ENCODE results near the gene PCDHGB5.

- TF ChIP-seq, protein P1, sequence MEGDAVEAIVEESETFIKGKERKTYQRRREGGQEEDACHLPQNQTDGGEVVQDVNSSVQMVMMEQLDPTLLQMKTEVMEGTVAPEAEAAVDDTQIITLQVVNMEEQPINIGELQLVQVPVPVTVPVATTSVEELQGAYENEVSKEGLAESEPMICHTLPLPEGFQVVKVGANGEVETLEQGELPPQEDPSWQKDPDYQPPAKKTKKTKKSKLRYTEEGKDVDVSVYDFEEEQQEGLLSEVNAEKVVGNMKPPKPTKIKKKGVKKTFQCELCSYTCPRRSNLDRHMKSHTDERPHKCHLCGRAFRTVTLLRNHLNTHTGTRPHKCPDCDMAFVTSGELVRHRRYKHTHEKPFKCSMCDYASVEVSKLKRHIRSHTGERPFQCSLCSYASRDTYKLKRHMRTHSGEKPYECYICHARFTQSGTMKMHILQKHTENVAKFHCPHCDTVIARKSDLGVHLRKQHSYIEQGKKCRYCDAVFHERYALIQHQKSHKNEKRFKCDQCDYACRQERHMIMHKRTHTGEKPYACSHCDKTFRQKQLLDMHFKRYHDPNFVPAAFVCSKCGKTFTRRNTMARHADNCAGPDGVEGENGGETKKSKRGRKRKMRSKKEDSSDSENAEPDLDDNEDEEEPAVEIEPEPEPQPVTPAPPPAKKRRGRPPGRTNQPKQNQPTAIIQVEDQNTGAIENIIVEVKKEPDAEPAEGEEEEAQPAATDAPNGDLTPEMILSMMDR (IDR thresholded peaks at IDR 0.05) = no peak
- TF ChIP-seq POLR2A (IDR thresholded peaks at IDR 0.05) = no peak
These were observed 2.0 kb downstream of the PCDHGB5 start for GRCh38 chr5:141399555-141400258.
